Measurements from ENCODE around the gene CLEC18B.
"Not testable (repeated sequence)": the region's sequence is repeated elsewhere in the genome, so short reads cannot be mapped to it uniquely, and the experiment has no call there.

The CLEC18B gene

GRCh38 chr16:74368002-74368911 lies 53.0 kb downstream of the CLEC18B start:
- peak; percentile 67; the same call in 1 of the 2 replicates for TF ChIP-seq POLR2AphosphoS5 (IDR thresholded peaks at IDR 0.05; ENCODE audit: low read depth)
- peak; percentile 43; the same call in 1 of the 2 replicates for TF ChIP-seq GABPA (IDR thresholded peaks at IDR 0.05; ENCODE audit: low read depth)
- H3K27me3 ChIP-seq (ENCODE audit: insufficient read depth, poor library complexity, severe bottlenecking), result not testable (repeated sequence)
- peak overlapping the region; percentile 74 for H3K27ac ChIP-seq (replicated peaks)
- peak overlapping the region; percentile 81 for H3K4me3 ChIP-seq (replicated peaks; ENCODE audit: insufficient read depth, low read length)
- DNase-seq (ENCODE audit: low read depth in 1 of 2, low spot score in 1 of 2), result peak; percentile 97 to 99

DNA sequence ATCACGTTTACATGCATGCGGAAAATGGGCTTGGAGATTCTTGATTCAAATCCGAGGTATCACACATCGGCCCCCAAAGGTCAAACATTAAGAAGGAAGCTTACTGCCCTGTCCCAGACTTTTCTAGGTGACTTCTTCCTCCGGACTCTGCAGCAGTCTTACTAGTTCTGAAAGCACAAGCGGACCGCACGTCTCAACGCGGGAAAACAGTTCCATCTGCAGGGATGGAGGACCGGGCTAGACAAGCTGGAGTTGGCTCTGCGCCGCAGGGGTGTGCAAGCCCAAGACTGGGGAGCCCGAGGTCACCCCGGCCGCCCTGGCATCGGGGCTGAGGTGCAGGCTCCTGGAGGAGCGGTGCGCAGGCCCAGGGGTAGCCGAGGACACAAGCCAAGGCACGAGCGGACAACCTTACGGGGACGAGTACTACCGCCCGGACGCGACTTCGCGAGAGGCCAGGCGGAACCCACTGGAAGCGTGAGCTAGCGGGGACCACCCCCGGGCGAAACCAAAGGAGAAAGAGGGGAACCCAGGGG lies 53.7 kb downstream of the CLEC18B start:
- peak overlapping the region; percentile 74 for H3K27ac ChIP-seq (replicated peaks)
- peak; percentile 61 to 68 for DNase-seq (ENCODE audit: low read depth in 1 of 2, low spot score in 1 of 2)
- H3K27me3 ChIP-seq (ENCODE audit: insufficient read depth, poor library complexity, severe bottlenecking), result not testable (repeated sequence)
- H3K4me3 ChIP-seq (replicated peaks; ENCODE audit: insufficient read depth, low read length), result peak overlapping the region; percentile 81

DNA sequence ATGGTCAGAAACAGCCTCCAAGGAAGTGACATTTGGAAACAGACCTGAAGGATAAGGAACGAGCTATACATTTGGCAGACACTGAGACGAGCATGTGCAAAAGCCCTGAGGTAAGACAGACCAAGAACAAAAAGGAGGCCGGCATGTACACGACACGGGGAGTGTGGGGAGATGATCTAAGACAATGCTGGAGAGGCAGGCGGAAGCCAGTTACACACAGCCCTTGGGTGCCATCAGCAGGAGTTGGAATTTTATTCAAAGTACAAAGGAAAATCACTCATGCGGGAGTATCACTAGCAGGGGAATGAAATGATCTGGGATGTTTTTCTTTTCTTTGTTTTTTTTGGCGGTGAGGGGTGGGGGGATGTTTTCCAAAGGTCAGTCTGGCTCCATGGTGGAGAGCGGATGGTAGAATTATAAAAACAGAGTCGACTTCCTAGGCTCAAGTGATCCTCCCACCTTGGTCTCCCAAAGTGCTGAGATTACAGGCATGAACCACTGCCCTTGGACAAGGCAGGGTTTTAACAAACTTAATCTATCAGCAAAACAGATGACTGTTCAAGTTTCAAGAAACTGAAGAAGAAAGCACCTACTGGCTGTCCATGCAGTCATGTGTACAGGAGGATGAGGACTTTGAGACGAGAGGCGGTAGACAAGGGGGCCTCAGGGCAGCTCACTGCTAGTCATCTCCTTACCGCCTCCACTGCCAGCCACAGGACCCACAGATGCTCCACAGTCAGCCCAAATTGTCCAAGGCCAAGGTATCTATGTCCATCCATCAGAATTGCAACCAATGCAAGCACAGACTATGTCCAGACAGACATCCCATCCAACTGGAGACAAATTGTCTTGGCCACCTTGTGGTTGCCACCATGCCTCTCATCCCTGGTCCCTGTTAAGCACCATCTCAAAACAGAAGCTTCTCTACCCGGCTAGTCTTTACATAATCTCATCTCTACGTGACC lies 59.4 kb downstream of the CLEC18B start:
- not testable (repeated sequence) for DNase-seq (ENCODE audit: low read depth in 1 of 2, low spot score in 1 of 2); H3K4me3 ChIP-seq (replicated peaks; ENCODE audit: insufficient read depth, low read length); H3K27me3 ChIP-seq (ENCODE audit: insufficient read depth, poor library complexity, severe bottlenecking)

More for the DNA sequence above, 59.4 kb downstream of the CLEC18B start:
- H3K27ac ChIP-seq (replicated peaks), result not testable (repeated sequence)

Measured in HL-60 (cell line).